NOMO-1 (cell line): ENCODE data around the gene ALX3.

Source experiments
- DNase-seq, 2 experiments: peaks; one replicate each; lab custom pipeline; 2025; ENCODE audit not compliant: unreplicated experiment in 2 of 2; lab: John Stamatoyannopoulos, UW

The ALX3 gene

DNA sequence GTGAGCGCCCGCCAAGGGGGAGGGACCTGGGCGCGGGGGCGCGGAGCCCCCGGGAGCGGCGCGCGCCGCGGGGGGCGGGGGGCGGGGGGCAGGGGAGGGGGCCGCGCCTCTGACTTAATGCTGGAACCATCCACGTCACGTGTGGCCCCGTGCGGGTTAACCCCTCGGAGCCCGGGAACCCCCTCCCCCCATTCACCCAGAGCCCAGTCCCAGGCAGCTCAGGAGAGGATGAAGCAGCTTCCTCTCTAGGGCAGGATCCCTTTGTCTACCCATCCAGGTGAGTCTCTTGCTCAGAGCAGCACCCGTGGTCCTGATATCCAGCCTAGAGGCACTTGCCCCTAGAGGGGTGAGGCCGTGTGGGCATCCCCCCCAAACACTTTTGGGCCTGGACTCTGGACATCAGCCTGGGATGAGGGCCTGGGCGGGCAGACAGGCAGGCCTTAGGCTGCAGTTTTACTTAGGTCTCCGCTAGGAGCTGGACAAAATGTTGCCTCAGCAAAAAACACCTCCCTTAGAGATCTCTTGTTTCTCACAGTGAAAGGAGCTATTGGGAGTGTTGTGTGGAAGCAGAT lies at the start of gene ALX3:
Gene ALX3 (minus strand): TSS at position 2 of the 572 bp plus-strand sequence. CDS start 60 bp downstream, outside the sequence.
- no peak for DNase-seq

DNA sequence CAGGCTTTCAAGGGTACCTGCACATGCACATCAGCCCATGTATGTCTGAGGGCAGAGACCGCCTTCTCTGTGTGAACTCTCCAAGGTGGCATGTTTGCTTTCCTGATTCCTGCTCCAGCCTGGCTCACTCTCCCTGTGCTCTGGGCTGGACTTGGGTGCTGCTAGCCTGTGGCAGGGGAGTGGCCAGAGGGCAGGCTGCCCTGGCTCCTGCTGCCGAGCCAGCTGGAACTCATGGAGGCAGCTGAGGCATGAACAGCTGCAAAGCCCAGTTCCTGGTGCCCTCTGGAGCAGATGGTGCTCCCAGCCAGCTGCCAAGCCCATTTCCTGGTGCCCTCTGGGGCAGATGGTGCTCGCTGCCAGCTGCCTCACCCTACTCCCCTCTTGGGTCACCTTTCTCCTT lies 49.4 kb upstream of the ALX3 start:
- no peak for DNase-seq

DNA sequence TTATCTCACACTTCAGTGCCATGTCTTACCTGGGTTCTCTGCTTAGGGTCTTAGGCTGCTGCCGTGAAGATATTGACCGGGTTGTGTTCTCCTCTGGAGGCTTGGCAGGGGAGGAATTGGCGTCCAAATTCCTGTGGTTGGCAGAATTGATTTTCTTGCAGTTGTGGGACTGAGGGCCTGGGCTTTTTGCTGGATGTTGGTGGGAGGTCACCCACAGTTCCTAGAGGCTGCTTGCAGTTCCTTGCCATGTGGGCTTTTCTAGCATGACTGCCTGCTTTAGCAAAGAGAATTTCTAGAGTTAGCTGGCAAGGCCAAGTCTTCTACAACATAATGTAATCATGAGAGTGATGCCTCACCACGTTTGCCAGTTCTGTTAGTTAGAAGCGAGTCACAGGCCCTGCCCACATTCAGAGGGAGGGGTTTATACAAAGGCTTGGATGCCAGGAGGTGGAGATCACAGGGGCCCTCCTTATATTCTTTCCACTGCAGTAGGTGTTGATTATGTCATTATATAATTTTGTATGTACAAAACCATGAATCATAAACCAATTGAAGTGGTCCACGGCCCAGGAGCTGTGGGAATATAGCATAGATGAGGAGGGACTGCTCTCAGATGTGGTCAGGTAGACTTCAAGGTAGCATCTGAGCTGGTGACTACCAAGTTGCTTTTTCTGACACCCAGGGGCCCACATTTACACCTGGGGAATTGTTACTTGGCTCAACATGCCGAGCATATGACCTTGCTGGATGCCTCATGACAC lies 48.3 kb upstream of the ALX3 start:
- no peak for DNase-seq

DNA sequence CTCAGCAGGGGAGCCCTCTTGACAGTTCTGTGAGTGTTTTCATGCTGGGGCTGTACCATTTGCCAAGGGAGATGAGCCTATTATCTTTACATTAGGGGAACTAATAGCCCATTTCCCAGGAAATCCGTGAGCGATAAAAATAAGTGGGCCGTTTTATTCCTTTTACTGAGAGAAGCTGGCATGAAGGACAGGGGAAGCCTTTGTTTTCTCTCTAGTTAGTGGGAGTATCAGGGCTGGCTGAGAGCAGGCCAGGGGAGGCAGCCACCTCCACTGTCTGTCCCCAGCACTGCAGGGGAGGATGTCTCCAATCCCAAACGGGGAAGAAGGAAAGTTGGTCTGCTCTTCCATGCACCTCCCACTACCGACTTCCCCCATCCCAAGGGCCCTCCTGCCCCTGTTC lies 44.3 kb upstream of the ALX3 start:
- no peak for DNase-seq

DNA sequence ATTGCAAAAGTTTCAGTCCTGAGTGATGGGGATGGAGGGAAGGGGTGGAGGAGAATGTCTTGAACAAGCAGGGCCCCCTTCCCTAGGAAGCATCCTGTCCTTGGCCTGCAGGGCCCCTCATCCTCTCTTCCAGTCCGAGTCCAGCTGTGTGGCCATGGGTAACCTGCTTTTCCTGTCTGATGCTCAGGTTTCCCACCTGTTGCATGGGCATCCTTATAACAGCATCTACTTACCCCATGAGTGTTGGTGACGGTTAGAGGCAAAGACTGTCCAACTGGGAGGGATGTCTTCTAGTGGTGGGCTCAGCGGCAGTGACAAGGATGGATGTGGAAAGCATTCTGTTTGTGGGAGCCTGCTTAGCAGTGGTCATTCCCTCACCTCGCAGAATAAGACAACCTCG lies 43.7 kb upstream of the ALX3 start:
- no peak for DNase-seq

DNA sequence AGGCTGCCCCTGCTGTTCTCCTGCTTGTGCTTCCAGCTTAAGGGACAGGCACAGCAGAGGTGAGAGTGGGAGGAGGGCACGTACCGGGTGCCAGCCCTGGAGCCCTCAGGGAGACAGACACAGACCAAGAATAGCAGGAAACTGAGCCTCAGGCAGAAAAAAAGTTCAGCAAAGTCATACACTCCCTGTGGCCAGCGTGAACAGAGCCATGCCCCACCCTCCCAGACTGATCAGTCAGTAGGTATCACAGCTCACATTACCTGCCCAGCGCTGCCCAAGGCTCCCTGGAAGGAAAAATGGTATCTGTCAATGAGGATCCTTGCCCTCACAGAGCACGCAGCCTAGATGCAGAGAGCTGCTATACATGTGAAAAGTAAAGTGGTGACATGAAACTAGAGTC lies 43.1 kb upstream of the ALX3 start:
- no peak for DNase-seq

DNA sequence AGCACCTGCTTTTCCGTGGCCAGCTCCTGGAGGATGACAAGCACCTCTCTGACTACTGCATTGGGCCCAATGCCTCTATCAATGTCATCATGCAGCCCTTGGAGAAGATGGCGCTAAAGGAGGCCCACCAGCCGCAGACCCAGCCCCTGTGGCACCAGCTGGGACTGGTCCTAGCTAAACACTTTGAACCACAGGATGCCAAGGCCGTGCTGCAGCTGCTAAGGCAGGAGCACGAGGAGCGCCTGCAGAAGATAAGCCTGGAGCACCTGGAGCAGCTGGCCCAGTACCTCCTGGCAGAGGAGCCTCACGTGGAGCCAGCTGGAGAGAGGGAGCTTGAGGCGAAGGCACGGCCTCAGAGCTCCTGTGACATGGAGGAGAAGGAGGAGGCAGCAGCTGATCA lies 42.2 kb upstream of the ALX3 start:
- no peak for DNase-seq

DNA sequence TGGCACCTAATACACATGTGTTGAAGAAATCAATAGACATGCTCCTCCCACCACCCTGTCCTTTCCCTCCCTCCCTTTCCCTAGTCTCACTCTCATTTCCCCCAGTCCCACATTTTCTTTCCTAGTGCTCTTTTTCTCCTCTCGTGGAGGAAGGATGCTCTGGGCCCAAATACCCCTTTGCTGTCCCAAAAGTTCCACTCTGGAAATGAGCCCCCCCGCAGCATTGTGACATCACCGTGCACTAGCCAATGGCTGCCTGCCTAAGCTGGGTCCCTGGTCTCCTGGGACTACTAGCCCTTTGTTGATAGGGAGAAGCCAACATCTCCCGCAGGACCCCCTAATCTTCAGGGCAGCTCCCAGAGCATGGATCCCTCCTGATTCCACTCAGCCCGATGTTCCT lies 41.7 kb upstream of the ALX3 start, which contains the start of gene UBL4B:
Gene UBL4B (plus strand): TSS at position 301 of the 400 bp plus-strand sequence. CDS start 92 bp downstream, at position 393.
- no peak for DNase-seq

DNA sequence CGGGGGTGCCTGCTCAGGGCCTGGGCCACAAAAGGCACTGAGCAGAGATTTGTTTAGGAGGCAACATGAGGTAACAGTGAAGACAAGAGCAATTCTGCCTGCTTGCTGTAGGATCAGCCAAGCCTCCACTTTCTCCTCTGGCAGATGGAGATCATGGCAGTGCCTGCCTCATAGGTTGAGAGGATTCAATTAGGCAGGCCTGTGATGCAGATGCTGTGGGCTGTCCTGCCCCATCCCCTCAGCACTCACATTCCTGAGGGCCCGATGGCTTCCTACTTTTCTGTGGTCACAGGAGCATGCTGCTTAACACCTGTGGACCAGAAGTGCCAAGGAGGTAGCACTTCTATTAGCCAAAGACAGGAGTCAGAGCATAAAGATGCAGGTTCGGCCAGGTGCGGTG lies 40.6 kb upstream of the ALX3 start:
- DNase-seq: no peak

DNA sequence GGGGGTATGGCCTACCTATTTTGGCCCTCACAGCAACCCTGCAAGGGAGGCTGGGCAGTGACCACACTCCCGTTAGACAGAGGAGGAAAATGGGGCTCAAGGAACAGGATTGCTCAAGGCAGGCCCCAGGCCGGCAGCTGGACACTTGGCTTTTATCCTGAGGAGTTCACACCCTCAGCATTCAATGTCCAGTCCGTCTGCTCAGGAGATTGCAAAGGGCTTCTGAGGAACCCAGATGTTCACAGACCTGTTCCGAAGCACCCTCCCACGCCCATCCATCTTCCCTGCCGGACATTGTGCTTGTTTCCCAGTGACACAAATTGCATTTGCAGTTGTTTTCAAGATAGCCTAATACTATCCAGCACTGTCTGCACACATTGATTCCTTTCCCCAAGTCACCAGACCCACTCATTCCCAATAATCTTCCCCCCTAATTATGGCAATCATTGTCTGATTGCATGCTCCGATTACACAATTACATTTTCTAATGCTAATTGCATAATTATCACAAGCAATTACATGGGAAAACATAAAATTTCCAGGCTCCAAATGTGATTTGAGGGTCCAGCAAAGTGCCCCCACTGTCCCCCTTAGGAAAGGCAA lies 37.5 kb upstream of the ALX3 start:
- no peak for DNase-seq

DNA sequence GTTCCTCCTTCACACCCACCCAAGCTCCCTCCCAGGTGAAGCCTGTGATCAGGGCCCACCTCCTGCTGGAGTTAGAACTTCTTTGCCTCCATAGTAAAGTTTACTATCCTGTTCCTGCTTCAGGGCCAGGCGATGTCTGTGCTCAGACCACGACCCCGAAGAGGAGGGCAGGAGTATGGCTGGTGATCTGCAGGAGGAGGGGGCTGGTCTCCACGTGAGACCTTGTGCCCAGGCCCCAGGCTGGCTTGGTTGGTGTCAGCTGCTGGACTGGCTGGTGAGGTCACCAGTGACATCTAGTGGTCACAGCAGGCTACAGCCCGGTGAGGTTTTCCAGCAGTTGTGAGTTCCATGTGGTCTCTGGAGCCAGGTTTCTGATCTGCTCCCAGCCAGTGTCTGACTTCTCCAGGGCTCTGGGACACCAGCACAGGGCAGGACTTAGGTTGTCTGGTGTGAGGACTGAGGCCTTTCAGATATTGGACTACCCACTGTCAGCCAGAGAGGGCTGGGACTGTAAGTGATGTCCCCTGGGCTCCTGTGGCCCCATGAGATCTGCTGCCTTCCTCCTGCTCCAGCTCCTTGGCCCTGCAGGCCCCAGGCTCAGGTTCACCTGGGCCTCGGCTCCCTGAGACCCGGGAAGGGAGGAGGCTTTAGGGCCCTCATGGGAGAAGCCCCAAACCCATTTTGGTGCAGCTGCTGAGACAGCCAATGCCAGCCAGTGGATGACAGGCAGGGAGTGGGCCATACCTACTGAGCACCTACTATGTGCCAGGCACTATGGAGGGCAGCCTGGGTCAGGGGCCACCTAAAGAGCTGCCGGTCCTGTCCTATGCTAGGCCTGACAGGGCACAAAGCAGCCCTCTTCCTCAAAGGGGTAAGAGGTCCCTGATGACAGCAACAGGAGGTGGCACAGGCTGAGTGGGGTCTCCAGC lies 35.8 kb upstream of the ALX3 start:
- DNase-seq: peak; percentile 11 to 58

DNA sequence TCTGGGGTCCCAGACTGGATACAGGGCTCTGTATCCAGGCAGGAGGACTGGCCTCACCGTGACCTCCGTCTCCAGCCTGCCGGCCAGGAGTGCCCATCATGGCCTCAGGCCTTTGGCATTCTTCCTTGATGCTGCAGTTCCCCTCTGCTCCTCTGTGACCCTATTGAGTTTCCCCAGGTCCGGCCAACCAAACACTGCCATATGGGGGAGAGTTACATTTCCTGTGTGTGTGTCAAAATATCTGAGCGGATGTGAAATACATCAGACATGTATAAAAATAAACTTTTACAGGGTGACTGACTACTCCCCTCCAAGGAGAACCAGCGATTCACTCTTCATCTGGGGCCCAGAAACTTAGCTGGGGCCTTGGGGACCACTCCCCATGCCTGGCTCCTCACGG lies 31.6 kb upstream of the ALX3 start:
- DNase-seq: peak; percentile 28 to 29

DNA sequence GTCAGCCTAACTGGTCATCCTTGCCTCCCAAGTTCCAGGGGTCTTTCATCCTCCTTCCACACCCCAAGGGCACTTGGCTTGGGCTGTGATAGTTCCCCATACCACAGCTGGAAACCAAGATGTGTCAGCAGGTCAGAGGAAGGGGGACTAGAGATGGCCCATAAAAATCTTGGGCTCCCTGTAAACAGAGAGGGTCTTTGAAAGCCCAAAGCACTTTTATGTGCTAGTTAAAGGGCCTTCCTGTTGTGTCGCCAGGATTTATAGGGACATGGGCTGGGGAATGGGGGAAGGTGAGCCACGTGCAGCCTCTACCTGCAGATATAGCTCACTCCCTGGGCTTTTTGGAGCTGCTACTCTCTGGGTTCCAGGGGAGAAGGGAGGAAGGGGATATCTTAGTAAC lies 29.9 kb upstream of the ALX3 start:
- no peak for DNase-seq

DNA sequence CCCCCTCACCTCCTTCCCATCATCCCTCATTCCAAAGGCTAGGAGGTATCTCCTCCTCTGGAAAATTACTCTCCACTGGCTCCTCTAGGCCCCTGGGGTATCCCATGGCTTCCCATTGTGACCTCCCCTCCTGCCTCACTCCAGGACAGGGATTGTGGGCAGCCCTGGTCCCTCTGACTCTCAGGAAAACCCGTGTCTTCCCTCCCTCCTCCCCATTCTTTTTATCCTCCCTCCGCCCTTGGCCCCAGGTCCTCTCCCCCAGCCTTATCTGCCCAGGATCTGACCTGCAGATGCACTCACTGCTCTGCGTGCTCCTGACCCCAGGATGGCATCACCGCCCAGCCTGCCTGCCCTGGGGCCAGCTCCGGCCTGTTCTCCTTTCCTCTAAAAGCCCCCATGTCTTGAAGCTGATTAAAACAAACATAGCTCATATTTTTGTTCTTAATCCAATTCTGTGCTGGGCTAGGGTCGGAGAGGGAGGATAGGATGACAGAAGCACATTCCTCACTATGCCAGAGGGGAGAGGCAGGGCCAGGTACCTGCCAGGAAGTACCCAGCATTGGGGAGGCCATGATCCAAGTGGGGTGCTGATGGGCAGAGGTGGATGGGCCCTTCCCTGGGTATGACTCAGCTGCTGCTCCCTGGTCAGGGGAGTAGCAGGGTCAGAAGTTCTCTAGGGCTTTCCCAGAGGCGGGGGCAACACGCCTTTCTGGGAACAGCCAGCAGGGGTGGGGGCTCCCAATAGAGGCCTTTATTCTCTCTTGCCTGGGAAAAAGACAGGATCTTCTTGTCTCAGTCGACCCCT lies 28.0 kb upstream of the ALX3 start:
- DNase-seq: no peak

DNA sequence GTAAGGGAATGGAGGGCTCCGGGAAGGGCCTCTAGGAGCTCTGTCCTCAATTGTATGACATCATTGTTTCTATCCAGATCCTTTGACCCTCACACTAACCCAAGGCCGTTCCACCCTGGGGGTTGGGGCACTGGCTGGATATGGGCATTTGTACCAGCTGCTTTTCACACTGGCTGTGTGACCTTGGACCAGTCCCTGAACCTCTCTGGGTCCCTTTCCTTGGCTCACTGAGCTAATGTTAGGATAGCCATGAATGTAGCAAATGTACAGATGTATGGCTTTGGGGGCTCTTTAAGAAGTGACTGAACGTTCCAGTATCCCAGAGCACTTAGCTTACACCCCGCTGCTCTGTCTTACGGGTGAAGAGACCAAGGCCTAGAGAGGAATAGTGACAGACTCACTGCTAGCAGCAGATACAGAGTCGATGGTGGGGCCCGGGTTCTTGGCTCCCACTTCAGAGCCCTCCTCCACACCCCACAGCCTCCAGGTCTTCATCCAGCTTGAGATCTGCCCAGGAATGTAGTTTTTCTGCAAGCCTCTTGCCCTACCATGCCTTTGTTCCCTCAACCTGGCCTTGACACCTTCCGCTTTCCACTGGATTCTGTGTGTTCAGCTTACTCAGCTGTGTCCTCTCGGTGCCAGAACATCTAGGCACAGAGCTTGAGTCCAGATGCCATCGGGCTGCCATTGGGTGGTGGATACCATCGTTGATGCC lies 27.2 kb upstream of the ALX3 start:
- DNase-seq: no peak

DNA sequence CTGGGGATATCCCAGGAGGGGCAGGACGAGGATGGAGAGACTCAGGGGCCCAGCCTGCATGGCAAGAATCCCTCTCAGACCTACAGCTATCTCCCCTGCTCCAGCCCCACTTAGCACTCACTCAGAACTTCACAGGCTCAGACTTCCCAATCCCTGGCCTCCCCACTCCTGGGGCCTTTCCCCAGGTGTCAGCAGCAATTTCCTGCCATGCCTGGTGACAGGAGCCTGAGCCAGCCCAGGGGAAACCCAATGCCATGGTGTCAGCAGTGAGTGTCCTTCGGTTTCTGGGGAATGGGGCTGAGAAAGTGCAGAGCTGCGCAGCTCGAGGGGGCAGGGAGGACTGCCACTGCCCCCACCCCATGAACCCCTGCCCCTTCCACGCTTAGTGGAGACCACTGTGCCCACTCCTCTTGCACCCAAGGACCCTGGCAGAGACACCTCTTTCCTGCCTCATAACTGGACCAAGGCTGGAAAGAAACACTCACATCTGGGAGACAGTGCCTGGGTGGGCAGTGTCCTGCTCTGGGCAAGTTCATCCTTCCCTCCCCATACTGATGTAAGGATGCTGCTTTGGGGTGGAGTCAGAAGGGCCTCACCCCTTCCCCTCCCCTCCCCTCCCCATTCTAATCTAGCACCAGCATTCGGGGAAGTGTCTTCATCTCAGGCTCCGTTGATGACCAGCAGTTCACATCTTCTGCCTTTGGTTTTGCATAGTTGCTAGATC lies 24.6 kb upstream of the ALX3 start:
- DNase-seq: no peak

DNA sequence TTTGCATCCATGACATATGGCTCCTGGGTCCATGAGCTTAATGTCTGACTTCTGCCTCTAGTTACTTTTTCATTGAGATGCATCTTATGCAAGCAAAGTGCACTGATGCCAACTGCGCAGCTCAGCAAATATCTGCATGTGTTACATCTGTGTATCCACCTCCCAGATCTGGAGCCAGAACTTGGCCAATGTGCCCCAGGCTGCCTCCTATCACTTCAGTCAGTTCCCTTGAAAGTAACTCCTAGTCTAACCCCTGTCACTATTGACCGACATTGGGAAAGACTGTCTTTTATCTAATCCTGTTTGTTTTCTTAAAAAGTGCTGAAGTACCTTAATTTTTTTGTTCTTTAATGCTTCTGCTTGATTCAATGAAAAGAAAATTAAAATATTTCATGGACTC lies 22.5 kb upstream of the ALX3 start:
- DNase-seq: no peak

DNA sequence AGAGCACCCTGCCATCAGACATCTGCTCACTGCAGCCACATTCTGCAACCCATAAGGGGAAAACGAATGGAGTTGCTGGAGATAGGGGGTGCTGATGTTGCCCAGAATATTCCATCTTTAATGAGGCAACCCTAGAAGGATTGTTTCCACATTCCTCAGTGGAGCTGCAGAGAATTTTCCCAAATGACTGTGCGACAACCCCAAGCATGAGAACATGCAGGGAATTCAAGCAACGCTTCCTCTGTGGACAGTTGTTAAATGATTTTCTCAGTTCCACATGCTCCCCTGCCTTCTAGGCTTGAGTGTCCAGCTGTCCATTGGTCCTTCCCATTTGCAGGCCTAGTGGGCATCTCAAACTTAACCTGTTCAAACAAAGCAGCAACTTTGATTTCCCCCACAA lies 21.3 kb upstream of the ALX3 start:
- no peak for DNase-seq

DNA sequence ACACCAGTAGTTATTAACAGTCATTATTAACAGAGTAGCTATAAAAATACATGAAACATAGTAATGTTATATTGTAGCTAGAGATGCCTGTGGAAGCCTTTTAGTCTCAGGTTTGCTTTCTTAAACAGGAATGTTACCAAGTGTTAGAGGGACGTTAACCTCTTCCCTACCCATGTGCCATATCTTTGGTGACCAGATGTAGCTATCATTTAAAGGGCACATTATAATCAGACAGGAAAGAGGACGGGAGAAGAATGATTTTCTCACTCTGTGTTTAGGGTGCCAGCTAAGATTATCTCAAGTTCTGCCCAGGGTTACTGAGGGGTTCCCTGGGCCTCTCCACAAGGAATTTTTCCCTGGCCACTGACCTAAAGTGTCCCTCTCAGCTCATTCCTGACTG lies 20.9 kb upstream of the ALX3 start:
- no peak for DNase-seq
